HG03064 (cell line): ENCODE data around the gene SLC25A1.
"Not testable (repeated sequence)": the region's sequence is repeated elsewhere in the genome, so short reads cannot be mapped to it uniquely, and the experiment has no call there.

Source experiments
- ATAC-seq: cut with Tn5 transposase; IDR thresholded peaks from one replicate; pipeline ENCODE4 v1.9.1; 2021; ENCODE audit warnings: low read depth; ENCODE audit not compliant: unreplicated experiment

Gene SLC25A1

DNA sequence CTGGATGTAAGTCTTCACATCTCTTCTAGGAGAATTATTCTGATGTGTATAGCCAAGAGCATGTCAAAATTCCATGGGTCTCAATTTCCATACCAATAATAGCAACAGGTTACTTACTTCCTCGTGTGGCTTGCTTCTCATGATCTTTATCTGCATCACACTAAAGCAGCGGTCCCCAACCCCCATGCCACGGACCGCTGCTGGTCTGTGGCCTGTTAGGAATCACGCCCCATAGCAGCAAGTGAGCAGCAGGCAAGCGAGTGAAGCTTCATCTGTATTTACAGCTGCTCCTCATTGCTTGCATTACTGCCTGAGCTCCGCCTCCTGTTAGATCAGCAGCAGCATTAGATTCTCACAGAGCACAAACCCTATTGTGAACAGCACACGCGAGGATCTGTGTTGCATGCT, 28.9 kb upstream of the SLC25A1 start:
- ATAC-seq = no peak

DNA sequence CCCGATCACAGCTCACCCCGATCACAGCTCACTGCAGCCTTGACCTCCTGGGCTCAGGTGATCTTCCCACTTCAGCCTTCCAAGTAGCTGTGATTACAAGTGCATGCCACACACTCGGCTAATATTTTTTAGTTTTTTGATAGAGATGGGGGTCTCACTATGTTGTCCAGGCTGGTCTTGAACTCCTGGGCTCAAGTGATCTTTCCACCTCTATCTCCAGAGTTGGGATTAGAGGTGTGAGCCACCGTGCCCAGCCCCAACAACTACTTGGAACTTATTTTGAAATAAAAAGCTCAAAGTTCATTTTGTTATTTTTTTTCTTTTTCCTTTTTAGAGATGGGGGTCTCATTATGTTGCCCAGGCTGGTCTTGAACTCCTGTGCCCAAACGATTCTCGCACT, 27.8 kb upstream of the SLC25A1 start:
- no peak for ATAC-seq

- ATAC-seq = no peak
Measured at GRCh38 chr22:19204640-19205039, 26.1 kb upstream of the SLC25A1 start.

DNA sequence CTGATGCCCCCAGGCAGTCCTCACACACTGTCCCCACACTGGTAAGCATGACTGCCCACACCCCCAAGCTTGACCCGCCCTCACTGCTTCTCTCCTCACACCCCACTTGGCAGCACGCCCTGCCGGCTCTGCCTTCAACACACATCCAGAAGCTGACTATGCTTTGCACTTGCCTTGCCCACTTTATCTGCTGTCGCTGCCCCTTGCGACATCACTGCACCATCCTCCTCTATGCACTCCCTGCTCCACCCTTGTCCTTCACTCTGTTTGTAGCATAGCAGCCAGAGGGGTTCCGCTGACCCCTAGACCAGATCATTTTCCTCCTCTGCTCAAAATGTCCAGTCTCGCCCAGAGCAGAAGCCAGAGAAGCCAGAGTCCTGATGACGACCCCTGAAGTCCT, 25.3 kb upstream of the SLC25A1 start:
- ATAC-seq = no peak

- not testable (repeated sequence) for ATAC-seq
Measured at GRCh38 chr22:19202799-19203186, 24.3 kb upstream of the SLC25A1 start.

- no peak for ATAC-seq
Measured at GRCh38 chr22:19201869-19202798, 23.6 kb upstream of the SLC25A1 start.

DNA sequence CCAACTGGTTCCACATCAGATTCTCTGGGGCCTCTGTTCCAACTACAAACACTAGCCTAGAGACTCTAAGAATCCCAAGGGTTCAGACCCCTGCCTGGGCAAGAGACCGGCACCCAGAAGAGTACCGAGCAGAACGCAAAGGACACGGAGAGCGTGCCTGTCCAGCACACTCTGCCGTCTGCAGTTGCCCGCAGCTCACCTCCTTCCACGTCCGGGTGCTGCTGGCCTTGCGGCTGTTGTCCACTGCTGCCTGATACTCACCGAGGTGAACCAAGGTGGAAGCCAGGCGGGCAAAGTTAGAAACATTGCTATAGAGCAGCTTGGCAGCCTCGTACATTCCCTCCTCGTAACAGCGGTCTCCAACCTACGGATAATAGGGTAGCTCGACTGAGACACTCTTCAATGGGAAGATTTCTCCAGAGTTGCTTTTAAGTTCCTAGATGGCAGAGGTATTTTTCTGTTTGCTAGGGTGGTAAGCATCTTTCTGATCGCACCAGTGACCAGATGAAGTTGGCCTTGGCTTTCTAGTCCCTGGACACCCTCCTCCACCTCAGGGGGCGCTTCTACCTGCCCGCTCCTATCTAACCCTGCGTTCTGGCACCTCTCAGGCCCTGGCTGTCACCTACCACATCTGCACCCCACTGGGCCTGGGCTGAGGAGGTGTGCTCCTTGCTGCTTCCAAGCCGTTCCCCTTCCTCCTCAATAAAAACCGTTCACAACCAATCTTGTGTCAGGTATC, 22.8 kb upstream of the SLC25A1 start:
- no peak for ATAC-seq

GRCh38 chr22:19199479-19199878, 20.9 kb upstream of the SLC25A1 start:
- no peak for ATAC-seq

DNA sequence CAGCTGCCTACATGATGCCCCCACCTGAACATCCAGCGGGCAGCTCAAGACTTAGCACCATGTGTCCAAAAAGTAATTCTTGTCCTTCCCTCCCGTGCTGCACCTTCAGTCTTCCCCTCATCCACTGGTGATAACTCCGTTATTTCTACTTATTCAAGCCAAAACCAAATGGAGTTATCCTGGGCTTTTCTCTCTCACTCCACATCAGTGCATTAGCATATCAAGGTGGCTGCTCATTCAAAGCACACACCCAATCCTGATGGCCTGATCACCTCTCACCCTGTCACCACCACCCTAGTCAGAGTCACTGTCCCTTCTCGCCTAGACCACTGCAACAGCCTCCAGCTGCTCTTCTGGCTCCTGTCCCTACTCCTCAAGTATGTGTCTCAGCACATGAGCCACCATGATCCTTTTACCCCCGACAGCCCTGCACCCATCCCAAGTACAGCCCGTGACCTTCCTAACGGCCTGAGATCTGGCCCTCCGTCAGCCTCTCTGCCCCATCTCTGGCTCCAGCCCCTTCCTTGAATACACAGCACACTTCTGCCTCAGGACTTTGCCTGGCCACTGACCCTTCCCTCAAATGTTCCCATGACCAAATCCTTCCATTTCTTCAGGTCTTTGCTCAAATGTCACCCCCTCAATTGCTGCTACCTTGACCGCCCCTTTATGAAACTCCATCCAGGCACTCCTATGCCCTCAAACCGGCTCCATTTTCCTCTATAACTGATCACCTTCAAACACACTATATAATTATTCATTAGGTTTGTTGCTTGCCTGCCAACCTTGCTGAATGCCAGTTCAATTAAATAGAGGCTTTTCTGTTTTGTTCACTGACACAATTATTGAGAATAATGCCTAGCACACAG, 19.7 kb upstream of the SLC25A1 start:
- no peak for ATAC-seq

DNA sequence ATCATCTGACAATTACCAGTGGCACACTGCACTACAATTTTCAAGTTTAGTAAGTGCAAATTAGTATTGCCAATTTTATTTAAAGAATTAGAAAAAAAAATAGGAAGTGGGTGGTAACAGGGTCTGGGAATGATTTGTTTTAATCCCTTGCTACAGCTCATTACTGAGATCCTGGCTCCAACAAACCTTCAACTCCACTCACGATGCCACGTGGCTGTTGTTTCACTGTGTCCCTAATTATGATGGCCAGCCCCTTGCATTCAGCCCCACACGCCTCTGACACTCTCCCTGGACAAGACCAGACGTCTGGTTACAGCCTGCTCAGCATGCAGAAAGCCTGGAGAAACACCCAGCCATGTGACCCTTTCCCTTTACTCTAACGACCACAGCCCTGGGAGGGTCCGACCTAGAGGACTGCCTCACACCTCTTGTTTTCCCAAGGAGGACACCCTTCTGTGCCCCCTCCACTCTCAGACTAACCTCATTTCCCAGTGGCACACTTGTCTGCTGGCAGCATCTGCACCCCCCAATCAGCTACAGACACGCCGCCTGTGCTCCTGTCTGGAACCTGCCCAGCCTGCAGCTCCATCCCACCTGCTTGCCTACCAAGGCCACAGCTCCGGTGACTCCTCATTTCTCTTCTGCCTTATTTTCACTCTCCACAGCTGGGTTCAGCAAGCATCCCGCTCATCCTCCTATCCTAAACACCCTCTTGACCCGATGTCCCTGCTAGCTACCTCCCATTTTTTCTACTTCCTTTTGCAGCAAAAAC, 18.5 kb upstream of the SLC25A1 start:
- no peak for ATAC-seq

DNA sequence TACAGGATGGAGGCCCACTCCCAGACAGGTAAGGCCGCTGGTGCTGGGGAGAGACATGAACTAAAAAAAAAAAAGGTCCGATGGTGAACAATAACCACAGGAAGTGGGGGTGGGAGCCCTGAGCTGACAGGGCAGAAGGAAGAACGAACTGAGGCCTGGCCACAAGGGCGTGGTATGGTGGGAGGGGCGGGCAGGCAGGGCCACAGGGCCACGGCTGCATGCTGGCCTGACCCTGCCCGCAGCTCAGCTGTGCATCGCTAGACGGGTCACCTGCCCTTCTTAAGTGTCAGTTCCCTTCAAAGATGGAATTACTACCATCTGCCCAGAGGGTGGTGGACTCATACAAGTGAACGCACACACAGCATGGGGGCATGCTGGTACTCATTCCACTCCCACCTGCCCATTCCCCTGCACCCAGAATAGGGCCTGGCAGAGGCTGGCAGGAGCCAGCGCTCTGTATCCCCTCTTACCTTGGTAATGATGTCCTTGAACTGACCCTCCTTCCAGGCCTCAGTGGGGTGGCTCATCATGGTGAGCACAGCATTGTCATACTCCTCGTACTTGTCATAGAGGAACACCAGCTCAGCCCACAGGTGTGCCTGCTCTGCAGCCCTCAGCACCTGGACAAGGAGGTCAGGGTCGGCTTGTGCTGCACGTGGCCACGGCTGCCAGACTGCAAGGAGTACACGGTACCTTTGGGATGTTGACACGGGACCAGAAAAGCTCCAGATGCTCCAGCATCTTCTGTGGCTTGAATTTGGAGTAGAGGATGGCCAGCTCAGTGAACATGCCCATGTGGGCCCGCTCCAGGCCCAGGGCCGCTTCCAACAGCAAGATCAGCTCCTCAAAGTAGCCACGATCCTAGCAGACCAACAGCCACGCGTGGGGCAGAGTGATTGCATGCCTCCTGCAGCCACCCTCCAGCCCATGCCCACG, 17.5 kb upstream of the SLC25A1 start:
- no peak for ATAC-seq

DNA sequence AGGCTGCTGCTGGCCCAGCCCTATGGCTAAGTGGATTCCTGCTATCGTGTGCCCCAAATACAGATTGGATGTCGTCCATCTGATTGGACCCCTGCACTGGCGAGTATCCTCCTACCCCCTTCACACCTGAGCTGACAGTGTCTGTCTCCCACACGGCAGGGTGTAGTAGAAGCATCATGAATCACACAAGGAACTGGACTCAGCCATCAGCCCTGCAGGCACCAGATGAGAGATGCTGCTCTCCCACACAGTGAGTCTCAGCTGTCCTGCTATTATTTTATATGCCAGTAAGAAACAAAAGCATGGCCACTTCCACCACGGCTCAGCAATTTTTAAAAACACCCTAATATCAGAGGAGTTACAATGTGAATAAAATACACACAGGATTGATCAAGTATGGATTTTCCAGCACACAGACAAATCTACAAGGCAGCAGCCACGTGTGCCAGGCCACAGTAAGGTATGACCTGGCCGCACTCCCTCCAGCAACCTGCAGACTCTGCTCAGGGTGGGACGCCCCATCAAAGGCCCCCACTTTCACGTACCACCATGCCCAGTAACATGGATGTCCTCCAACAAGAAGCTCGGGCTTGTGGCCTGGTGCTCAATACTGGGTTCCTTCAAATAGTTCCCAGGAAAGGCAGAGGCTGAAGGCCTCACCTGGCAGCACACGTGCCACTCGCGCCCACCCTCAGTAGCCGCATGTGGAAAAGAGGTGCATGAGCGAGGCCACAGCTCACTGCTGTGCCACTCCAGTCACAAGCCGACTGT, 16.4 kb upstream of the SLC25A1 start:
- no peak for ATAC-seq

GRCh38 chr22:19193879-19194278, 15.3 kb upstream of the SLC25A1 start:
- no peak for ATAC-seq

GRCh38 chr22:19187716-19188563, 9.4 kb upstream of the SLC25A1 start:
- ATAC-seq = no peak

DNA sequence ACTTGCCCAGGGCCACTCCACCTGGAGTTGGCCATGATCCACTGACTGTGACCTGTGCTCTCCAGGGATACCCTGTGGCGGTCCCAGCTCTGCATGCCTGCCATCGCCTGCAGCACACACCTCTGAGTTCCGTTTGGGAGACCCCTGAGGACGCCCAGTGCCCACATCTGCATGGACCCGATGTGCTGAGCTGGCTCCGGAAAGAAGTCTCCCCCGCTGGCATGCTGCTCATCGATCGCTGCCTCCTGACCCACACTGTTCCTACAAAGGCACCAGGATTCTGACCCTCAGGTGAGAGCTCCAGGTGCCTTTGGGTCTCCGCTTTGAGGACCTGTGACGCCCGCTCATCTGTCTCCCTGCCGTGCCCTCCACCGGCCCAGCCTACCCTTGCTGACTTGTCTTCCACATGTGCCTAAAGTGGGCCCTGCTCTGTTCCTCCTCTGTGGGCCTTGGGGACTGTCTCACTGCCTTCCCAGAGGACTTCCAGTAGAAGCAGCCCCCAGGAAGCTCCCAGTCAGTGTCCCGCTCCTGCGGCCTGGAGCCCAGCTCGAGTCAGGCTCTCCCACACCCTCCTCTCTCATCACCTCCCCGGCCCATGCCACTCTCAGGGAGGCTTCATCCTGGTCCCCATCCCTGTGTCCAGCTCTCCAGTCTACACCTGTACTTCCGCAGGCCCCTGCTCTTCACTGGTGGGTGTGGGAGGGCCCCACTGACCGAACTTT, 5.9 kb upstream of the SLC25A1 start:
- no peak for ATAC-seq

- ATAC-seq = no peak
Measured at GRCh38 chr22:19183216-19183615, 4.7 kb upstream of the SLC25A1 start.
